Transverse colon (tissue), 4 donors: ENCODE measurements around the gene PSEN2. TPM values are rescaled to one million over a fixed set of nuclear protein-coding genes. Genes with fewer than 3 reads are reported as not detected.

Source experiments
- DNase-seq: peaks from one replicate; pipeline ENCODE4 v3.0.0-alpha.2; 2019
- H3K27ac ChIP-seq, 4 donors: fragments of 200-600 bp; sonication (generic); 2 replicates each; pipeline ENCODE4 v1.5.1; 2016 to 2018; ENCODE audit warnings: inconsistent platforms in 4 of 4
- H3K27me3 ChIP-seq: fragments of 200-600 bp; sonication (generic); 2 replicates; pipeline ENCODE4 v1.5.1; 2017; ENCODE audit warnings: inconsistent platforms
- H3K36me3 ChIP-seq, 4 donors: fragments of 200-600 bp; sonication (generic); 2 replicates each; pipeline ENCODE4 v1.5.1; 2017 to 2019; ENCODE audit warnings: inconsistent platforms in 4 of 4
- H3K4me1 ChIP-seq, 4 donors: fragments of 200-600 bp; sonication (generic); 2 replicates each; pipeline ENCODE4 v1.5.1; 2017 to 2020; ENCODE audit warnings: inconsistent platforms in 4 of 4
- H3K4me3 ChIP-seq, 4 donors: fragments of 200-600 bp; sonication (generic); 1 replicate in 1 of 4; 2 replicates in 3 of 4; pipeline versions ENCODE4 v1.5.1 to v1.6.1; 2017 to 2019; ENCODE audit warnings: inconsistent platforms in 4 of 4
- H3K9me3 ChIP-seq, 2 donors: fragments of 200-600 bp; sonication (generic); 2 replicates each; pipeline ENCODE4 v1.5.1; 2017 to 2019; ENCODE audit warnings: inconsistent platforms in 2 of 2
- CTCF ChIP-seq, 5 experiments: fragments of 200-600 bp in 3 of 5; fragments of 450-650 bp in 2 of 5; sonication (generic) in 3 of 5; IDR thresholded peaks; 1 replicate in 2 of 5; 2 replicates in 3 of 5; pipeline ENCODE4 v1.5.1; 2016 to 2017; ENCODE audit warnings: antibody characterized with exemption in 5 of 5, inconsistent platforms in 3 of 5, mild to moderate bottlenecking in 2 of 5, moderate library complexity in 1 of 5
- EP300 ChIP-seq: sonication (generic); formaldehyde crosslinking; IDR thresholded peaks from one replicate; pipeline ENCODE4 v1.6.1; 2017; ENCODE audit warnings: antibody characterized with exemption, low read depth
- POLR2A ChIP-seq: fragments of 450-650 bp; IDR thresholded peaks from one replicate; pipeline ENCODE4 v1.6.1; 2016; ENCODE audit warnings: antibody characterized with exemption, mild to moderate bottlenecking, moderate library complexity
- POLR2AphosphoS5 ChIP-seq, 3 donors: sonication (generic); formaldehyde crosslinking; IDR thresholded peaks; one replicate each; pipeline ENCODE4 v1.6.1; 2016; ENCODE audit warnings: antibody characterized with exemption in 3 of 3
- WGBS, 2 donors: methylation state at CpG; one replicate each; pipeline ENCODE4 v1.1.5; 2018; ENCODE audit warnings: low coverage in 1 of 2; 5-methylcytosine and 5-hydroxymethylcytosine counted together
- in situ Hi-C, 4 donors: fragments of 200-750 bp; cut with MboI; loops; one replicate each; pipeline versions ENCODE4 v1.15.0 to v1.15.1; 2017; ENCODE audit warnings: low sequenced_read_pairs in 3 of 4, low pct_ligation_motif_present in 1 of 4, low pct_unique_long_range_greater_than_20kb in 1 of 4
- intact Hi-C: fragments of 100-400 bp; cut with DNase I; formaldehyde crosslinking; loops from one replicate; pipeline ENCODE4 v1.15.1; 2023; ENCODE audit warnings: low total_unique reads
- total RNA-seq, 4 donors: library from RNA; depleted of rRNA; stranded (reverse); fragments of >200 nt; gene quantifications; one replicate each; pipeline ENCODE4 v1.1.0, GENCODE V29; 2016

Gene PSEN2
- 10 to 100 TPM; 24.6 to 47.5 (median 35.6) TPM for total RNA-seq

GRCh38 chr1:226870401-226871279 lies at the start of gene PSEN2:
Gene PSEN2, plus strand, starts transcription at chr1:226870616. Its CDS starts 11,292 bp downstream, at chr1:226881908.
- Histone ChIP-seq H3K9me3 (no peaks in the 10 kb centered on the region), H3K27ac (peak within 1 kb of the TSS; percentile 83 to 90 (median 86)), H3K36me3 (no peaks in the 10 kb centered on the region), H3K4me3 (peak within 1 kb of the TSS; percentile 48 to 90 (median 78)), H3K4me1 (peaks cover 6 to 27% (median 16%) of the 10 kb centered on the region in 4 donors), H3K27me3 (no peaks in the 10 kb centered on the region)
- TF ChIP-seq EP300 (no peak), POLR2A (peak; percentile 32), CTCF (IDR thresholded peaks at IDR 0.05) (peak in 4 of 5 experiments; percentile 18 to 35 (median 22)), POLR2AphosphoS5 (IDR thresholded peaks at IDR 0.05) (peak in 1 of 3 donors; percentile 12)
- intact Hi-C loops, result no loop called here
- in situ Hi-C loops, result no loop called here
- 2% methylated on average over 39 of the region's 97 CpGs; no CpG with 5 or more reads in 1 of the 2 donors for WGBS, 2 donors
- DNase-seq, result peak; percentile 84

GRCh38 chr1:226820941-226821718 lies 49.3 kb upstream of the PSEN2 start:
- peak; percentile 72 for DNase-seq
- 55 to 60% methylated on average over 4 to 8 of the region's 8 CpGs for WGBS, 2 donors
- intact Hi-C loops (loop anchor here (5.0 kb wide), 1 partner anchor 169 kb away; no protein-coding TSS in a partner anchor), in situ Hi-C loops (loop anchor here in 3 of 4 donors (5.0 to 10.0 kb wide), 3 partner anchors 86 to 186 kb away; partner anchors contain the start of gene ITPKB (in 1 of the 3))
- H3K4me1 ChIP-seq, result peaks cover 5 to 10% (median 8%) of the 10 kb centered on the region in 4 donors
- no peaks in the 10 kb centered on the region for H3K27me3 ChIP-seq
- H3K27ac ChIP-seq, result peak overlapping the region; percentile 76 to 86 (median 84)
- no peaks in the 10 kb centered on the region for H3K9me3 ChIP-seq
- TF ChIP-seq POLR2A (no peak), EP300 (peak; percentile 97), CTCF (IDR thresholded peaks at IDR 0.05) (no peak), POLR2AphosphoS5 (IDR thresholded peaks at IDR 0.05) (peak; percentile 95 to 98 (median 96))
- H3K4me3 ChIP-seq, result no peak overlapping the region
- no peaks in the 10 kb centered on the region for H3K36me3 ChIP-seq

GRCh38 chr1:226821719-226822085 lies 48.7 kb upstream of the PSEN2 start:
- WGBS, 2 donors, result 50% methylated on average over 1 of the region's 1 CpG; no CpG with 5 or more reads in 1 of the 2 donors
- peaks cover 5 to 10% (median 7%) of the 10 kb centered on the region in 4 donors for H3K4me1 ChIP-seq
- H3K9me3 ChIP-seq, result no peaks in the 10 kb centered on the region
- TF ChIP-seq CTCF (IDR thresholded peaks at IDR 0.05) (no peak), POLR2A (no peak), EP300 (no peak), POLR2AphosphoS5 (IDR thresholded peaks at IDR 0.05) (no peak)
- H3K36me3 ChIP-seq, result no peaks in the 10 kb centered on the region
- no peaks in the 10 kb centered on the region for H3K27me3 ChIP-seq
- in situ Hi-C loops (loop anchor here in 3 of 4 donors (5.0 to 10.0 kb wide), 3 partner anchors 87 to 187 kb away; partner anchors contain the start of gene ITPKB (in 1 of the 3)), intact Hi-C loops (loop anchor here (5.0 kb wide), 1 partner anchor 169 kb away; no protein-coding TSS in a partner anchor)
- H3K4me3 ChIP-seq, result no peak overlapping the region
- no peak for DNase-seq
- H3K27ac ChIP-seq, result peak overlapping the region; percentile 73 to 85 (median 84)
